Jurkat, Clone E6-1 (cell line): ENCODE results near the gene MEPE. TPM values are rescaled to one million over a fixed set of nuclear protein-coding genes. Genes with fewer than 3 reads are reported as not detected.

ENCODE experiments used
- DNase-seq: peaks from one replicate; pipeline ENCODE4 v3.0.0-alpha.2; 2011; ENCODE audit warnings: low read depth, low spot score
- H3K4me3 ChIP-seq: 2 replicates; pipeline ENCODE4 v1.5.1; 2011; ENCODE audit warnings: mild to moderate bottlenecking, low read length, control low read depth, moderate library complexity
- polyA plus RNA-seq: library from polyadenylated mRNA; unstranded; fragments of >200 nt; gene quantifications from one replicate; pipeline ENCODE4 v1.2.1, GENCODE V29; 2012; ENCODE audit warnings: missing spikeins; ENCODE audit not compliant: insufficient read length, insufficient read depth

Gene MEPE
- not detected for polyA plus RNA-seq

- DNase-seq, result no peak
- H3K4me3 ChIP-seq, result no peak within 1 kb of the TSS
Measured at GRCh38 chr4:87832669-87833068, at the start of gene MEPE. TSS of gene MEPE (plus strand) at chr4:87832969. CDS start at chr4:87834715, 1,746 bp downstream.

GRCh38 chr4:87783781-87784180 lies 49.0 kb upstream of the MEPE start:
- no peak overlapping the region for H3K4me3 ChIP-seq
- no peak for DNase-seq

- no peak for DNase-seq
- no peak overlapping the region for H3K4me3 ChIP-seq
Measured at GRCh38 chr4:87785731-87786509, 46.8 kb upstream of the MEPE start.

GRCh38 chr4:87799301-87800113 lies 33.3 kb upstream of the MEPE start, which contains the start of gene IBSP:
TSS of gene IBSP (plus strand) at chr4:87799554. CDS start at chr4:87802362, 2,808 bp downstream.
- H3K4me3 ChIP-seq, result no peak within 1 kb of the TSS
- DNase-seq, result no peak

- no peak for DNase-seq
- H3K4me3 ChIP-seq, result no peak overlapping the region
Measured at GRCh38 chr4:87802858-87803257, 29.9 kb upstream of the MEPE start.

GRCh38 chr4:87803421-87803820 lies 29.3 kb upstream of the MEPE start:
- DNase-seq, result no peak
- H3K4me3 ChIP-seq, result no peak overlapping the region

- DNase-seq, result no peak
- no peak overlapping the region for H3K4me3 ChIP-seq
Measured at GRCh38 chr4:87804871-87805270, 27.9 kb upstream of the MEPE start.

GRCh38 chr4:87805971-87806370 lies 26.8 kb upstream of the MEPE start:
- H3K4me3 ChIP-seq, result no peak overlapping the region
- no peak for DNase-seq

GRCh38 chr4:87806520-87806919 lies 26.2 kb upstream of the MEPE start:
- no peak for DNase-seq
- H3K4me3 ChIP-seq, result no peak overlapping the region

- no peak for DNase-seq
- H3K4me3 ChIP-seq, result no peak overlapping the region
Measured at GRCh38 chr4:87807402-87807801, 25.4 kb upstream of the MEPE start.

GRCh38 chr4:87811977-87812376 lies 20.8 kb upstream of the MEPE start:
- DNase-seq, result no peak
- no peak overlapping the region for H3K4me3 ChIP-seq

GRCh38 chr4:87819281-87819919 lies 13.4 kb upstream of the MEPE start:
- H3K4me3 ChIP-seq, result no peak overlapping the region
- no peak for DNase-seq

- no peak for DNase-seq
- H3K4me3 ChIP-seq, result no peak overlapping the region
Measured at GRCh38 chr4:87823200-87823599, 9.6 kb upstream of the MEPE start.

- no peak for DNase-seq
- no peak overlapping the region for H3K4me3 ChIP-seq
Measured at GRCh38 chr4:87823724-87824123, 9.0 kb upstream of the MEPE start.

GRCh38 chr4:87824352-87824751 lies 8.4 kb upstream of the MEPE start:
- DNase-seq, result no peak
- no peak overlapping the region for H3K4me3 ChIP-seq

- no peak for DNase-seq
Measured at GRCh38 chr4:87834401-87834800, 1.6 kb downstream of the MEPE start.

GRCh38 chr4:87835197-87835596 lies 2.4 kb downstream of the MEPE start:
- H3K4me3 ChIP-seq, result no peak overlapping the region
- no peak for DNase-seq

More at GRCh38 chr4:87834401-87834800, 1.6 kb downstream of the MEPE start:
- no peak overlapping the region for H3K4me3 ChIP-seq

GRCh38 chr4:87835743-87836142 lies 3.0 kb downstream of the MEPE start:
- no peak overlapping the region for H3K4me3 ChIP-seq

GRCh38 chr4:87838205-87838604 lies 5.4 kb downstream of the MEPE start:
- no peak overlapping the region for H3K4me3 ChIP-seq
- no peak for DNase-seq

More at GRCh38 chr4:87835743-87836142, 3.0 kb downstream of the MEPE start:
- no peak for DNase-seq
